ENCODE data around the gene WDPCP. TPM values are rescaled to one million over a fixed set of nuclear protein-coding genes. Genes with fewer than 3 reads are reported as not detected.
"Not testable (repeated sequence)": the region's sequence is repeated elsewhere in the genome, so short reads cannot be mapped to it uniquely, and the experiment has no call there.

WDPCP gene, protein sequence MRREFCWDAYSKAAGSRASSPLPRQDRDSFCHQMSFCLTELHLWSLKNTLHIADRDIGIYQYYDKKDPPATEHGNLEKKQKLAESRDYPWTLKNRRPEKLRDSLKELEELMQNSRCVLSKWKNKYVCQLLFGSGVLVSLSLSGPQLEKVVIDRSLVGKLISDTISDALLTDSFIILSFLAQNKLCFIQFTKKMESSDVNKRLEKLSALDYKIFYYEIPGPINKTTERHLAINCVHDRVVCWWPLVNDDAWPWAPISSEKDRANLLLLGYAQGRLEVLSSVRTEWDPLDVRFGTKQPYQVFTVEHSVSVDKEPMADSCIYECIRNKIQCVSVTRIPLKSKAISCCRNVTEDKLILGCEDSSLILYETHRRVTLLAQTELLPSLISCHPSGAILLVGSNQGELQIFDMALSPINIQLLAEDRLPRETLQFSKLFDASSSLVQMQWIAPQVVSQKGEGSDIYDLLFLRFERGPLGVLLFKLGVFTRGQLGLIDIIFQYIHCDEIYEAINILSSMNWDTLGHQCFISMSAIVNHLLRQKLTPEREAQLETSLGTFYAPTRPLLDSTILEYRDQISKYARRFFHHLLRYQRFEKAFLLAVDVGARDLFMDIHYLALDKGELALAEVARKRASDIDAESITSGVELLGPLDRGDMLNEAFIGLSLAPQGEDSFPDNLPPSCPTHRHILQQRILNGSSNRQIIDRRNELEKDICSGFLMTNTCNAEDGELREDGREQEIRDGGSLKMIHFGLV
- 1 to 10 TPM; 6.3 to 7.7 TPM for total RNA-seq

DNA sequence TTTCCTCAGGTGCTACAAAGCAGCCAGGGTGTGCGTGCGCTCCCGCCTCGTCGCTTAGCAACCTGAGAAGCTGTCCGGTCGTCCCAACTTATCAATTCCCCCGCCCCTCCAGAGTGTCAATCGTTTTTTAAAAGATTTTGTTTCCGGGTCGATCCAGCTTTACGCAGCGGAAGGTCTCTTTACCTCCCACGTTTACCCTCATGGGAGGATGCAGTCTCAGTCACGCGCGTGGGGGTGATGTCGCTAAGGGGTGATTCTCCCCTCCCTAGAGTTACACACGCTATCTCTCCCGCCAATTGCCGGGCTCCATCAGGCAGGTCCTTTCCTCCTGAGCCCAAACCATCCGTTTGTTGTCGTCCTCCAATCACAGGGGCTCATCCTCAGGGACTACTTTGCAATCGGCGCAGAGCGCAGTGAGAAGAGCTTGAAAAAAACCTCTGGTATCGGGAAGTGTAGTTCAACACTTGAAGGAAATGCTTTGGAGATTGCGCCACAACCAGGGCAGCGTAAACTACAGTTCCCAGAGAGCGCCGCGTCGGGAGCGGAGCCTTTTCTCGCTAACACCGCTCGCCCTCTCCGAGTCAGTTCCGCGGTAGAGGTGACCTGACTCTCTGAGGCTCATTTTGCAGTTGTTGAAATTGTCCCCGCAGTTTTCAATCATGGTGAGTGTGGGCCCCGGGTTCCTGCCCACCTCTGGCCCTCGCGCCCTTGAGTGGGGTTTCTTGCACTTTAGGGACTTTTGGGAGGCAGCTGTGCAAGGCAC lies at the start of gene WDPCP, which contains the start of gene MDH1:
WDPCP (minus strand) TSS at position 93 of the 763 bp plus-strand sequence. CDS start 206 bp downstream, outside the sequence.
MDH1 (plus strand) TSS at position 579 of the 763 bp plus-strand sequence; CDS start at position 660, 81 bp downstream.
- Mint-ChIP-seq H3K27me3 (no peaks in the 10 kb centered on the region), H3K9me3 (no peaks in the 10 kb centered on the region), H3K36me3 (ENCODE audit: low read depth) (peaks cover 12% of the 10 kb centered on the region), H3K4me3 (peak within 1 kb of the TSS; percentile 96), H3K4me1 (peaks cover 38% of the 10 kb centered on the region), H3K27ac (peak within 1 kb of the TSS; percentile 95)
- CTCF ChIA-PET: interaction anchor here (0.6 to 1.2 kb wide), 5 partner anchors 11 to 626 kb away, joined by 3 to 5 read pairs (median 4); no protein-coding TSS in a partner anchor
- DNase-seq: peak; percentile 95
- POLR2A ChIA-PET: interaction anchor here (0.6 to 1.2 kb wide), 3 partner anchors 12 to 1373 kb away, joined by 3 read pairs; no protein-coding TSS in a partner anchor

- H3K9me3 Mint-ChIP-seq: peaks cover 21% of the 10 kb centered on the region
- H3K4me3 Mint-ChIP-seq: no peak overlapping the region
- no peak overlapping the region for H3K27ac Mint-ChIP-seq
- DNase-seq: no peak
- POLR2A ChIA-PET: no interaction called here
- H3K4me1 Mint-ChIP-seq: no peaks in the 10 kb centered on the region
- H3K36me3 Mint-ChIP-seq (ENCODE audit: low read depth): peaks cover 2% of the 10 kb centered on the region
- H3K27me3 Mint-ChIP-seq: peaks cover 10% of the 10 kb centered on the region
- CTCF ChIA-PET: interaction anchor here (1.4 kb wide), 1 partner anchor 12 kb away, joined by 3 read pairs; no protein-coding TSS in a partner anchor
These were observed 44.1 kb upstream of the WDPCP start for GRCh38 chr2:63632382-63632781.

GRCh38 chr2:63631501-63631900 lies 43.2 kb upstream of the WDPCP start:
- Mint-ChIP-seq H3K27ac (no peak overlapping the region), H3K9me3 (peaks cover 20% of the 10 kb centered on the region), H3K27me3 (peaks cover 10% of the 10 kb centered on the region), H3K4me3 (no peak overlapping the region), H3K36me3 (ENCODE audit: low read depth) (peaks cover 2% of the 10 kb centered on the region), H3K4me1 (no peaks in the 10 kb centered on the region)
- POLR2A ChIA-PET: no interaction called here
- DNase-seq: no peak
- CTCF ChIA-PET: no interaction called here

GRCh38 chr2:63628403-63628942 lies 40.2 kb upstream of the WDPCP start:
- H3K27me3 Mint-ChIP-seq: peaks cover 7% of the 10 kb centered on the region
- H3K36me3 Mint-ChIP-seq (ENCODE audit: low read depth): peaks cover 2% of the 10 kb centered on the region
- CTCF ChIA-PET: interaction anchor here (1.0 kb wide), 1 partner anchor 135 kb away, joined by 3 read pairs; no protein-coding TSS in a partner anchor

GRCh38 chr2:63627866-63628265 lies 39.6 kb upstream of the WDPCP start:
- ChIA-PET POLR2A (no interaction called here), CTCF (no interaction called here)
- Mint-ChIP-seq H3K27ac (no peak overlapping the region), H3K9me3 (peaks cover 10% of the 10 kb centered on the region), H3K4me3 (no peak overlapping the region), H3K4me1 (peaks cover 2% of the 10 kb centered on the region), H3K27me3 (peaks cover 7% of the 10 kb centered on the region), H3K36me3 (ENCODE audit: low read depth) (peaks cover 2% of the 10 kb centered on the region)
- no peak for DNase-seq

More at GRCh38 chr2:63628403-63628942, 40.2 kb upstream of the WDPCP start:
- H3K9me3 Mint-ChIP-seq: peaks cover 13% of the 10 kb centered on the region
- H3K27ac Mint-ChIP-seq: no peak overlapping the region
- no peak overlapping the region for H3K4me3 Mint-ChIP-seq
- no peak for DNase-seq
- POLR2A ChIA-PET: no interaction called here
- H3K4me1 Mint-ChIP-seq: peaks cover 2% of the 10 kb centered on the region

GRCh38 chr2:63623763-63624162 lies 35.5 kb upstream of the WDPCP start:
- H3K4me3 Mint-ChIP-seq; POLR2A ChIA-PET; CTCF ChIA-PET; H3K27me3 Mint-ChIP-seq; H3K27ac Mint-ChIP-seq; H3K36me3 Mint-ChIP-seq (ENCODE audit: low read depth); H3K9me3 Mint-ChIP-seq; DNase-seq; H3K4me1 Mint-ChIP-seq: not testable (repeated sequence)

DNA sequence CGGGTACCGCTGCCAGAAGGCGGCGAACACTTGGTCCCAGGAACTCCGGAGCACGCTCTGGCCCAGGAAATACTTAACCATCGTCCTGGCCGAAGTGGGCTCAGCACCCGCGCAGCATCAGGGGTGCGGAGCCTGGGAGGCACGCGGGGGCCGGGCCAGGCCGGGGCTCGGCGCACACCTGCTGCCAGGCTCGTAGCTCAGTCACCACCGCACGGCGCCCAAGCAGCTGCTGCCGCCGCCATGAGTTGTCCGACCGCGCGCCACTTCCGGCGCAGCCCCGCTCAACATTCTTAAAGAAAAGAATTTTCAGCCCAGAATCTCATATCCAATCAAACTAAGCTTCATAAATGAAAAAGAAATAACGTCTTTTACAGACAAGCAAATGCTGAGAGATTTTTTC lies 34.5 kb upstream of the WDPCP start:
- ChIA-PET CTCF (interaction anchor here (0.9 kb wide), 1 partner anchor 36 kb away, joined by 3 read pairs; no protein-coding TSS in a partner anchor), POLR2A (no interaction called here)
- peaks cover 2% of the 10 kb centered on the region for H3K4me1 Mint-ChIP-seq
- DNase-seq: no peak
- H3K4me3 Mint-ChIP-seq: no peak overlapping the region
- peaks cover 4% of the 10 kb centered on the region for H3K9me3 Mint-ChIP-seq
- H3K36me3 Mint-ChIP-seq (ENCODE audit: low read depth): no peaks in the 10 kb centered on the region
- peaks cover 7% of the 10 kb centered on the region for H3K27me3 Mint-ChIP-seq
- H3K27ac Mint-ChIP-seq: no peak overlapping the region

DNA sequence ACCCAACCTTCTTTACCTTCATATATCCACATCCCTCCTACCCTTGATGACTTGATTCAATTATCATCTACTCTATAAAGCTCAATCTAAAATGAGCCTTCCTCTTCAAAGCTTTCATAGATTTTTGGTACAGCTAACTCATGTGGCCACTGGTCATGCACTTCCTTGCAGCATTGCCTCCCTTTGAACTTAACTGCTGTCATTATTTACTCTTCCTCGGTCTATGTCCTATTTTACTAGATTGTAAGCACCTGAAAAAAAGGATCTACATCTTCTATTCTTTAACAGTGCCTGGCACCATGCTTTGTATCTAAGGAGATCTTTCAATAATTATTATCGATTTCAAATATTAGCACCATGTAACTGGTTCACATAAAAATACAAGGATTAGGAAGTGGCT lies 31.1 kb upstream of the WDPCP start:
- ChIA-PET CTCF (no interaction called here), POLR2A (no interaction called here)
- DNase-seq: no peak
- Mint-ChIP-seq H3K27ac (no peak overlapping the region), H3K27me3 (peaks cover 7% of the 10 kb centered on the region), H3K9me3 (peaks cover 4% of the 10 kb centered on the region), H3K36me3 (ENCODE audit: low read depth) (no peaks in the 10 kb centered on the region), H3K4me3 (no peak overlapping the region), H3K4me1 (no peaks in the 10 kb centered on the region)

DNA sequence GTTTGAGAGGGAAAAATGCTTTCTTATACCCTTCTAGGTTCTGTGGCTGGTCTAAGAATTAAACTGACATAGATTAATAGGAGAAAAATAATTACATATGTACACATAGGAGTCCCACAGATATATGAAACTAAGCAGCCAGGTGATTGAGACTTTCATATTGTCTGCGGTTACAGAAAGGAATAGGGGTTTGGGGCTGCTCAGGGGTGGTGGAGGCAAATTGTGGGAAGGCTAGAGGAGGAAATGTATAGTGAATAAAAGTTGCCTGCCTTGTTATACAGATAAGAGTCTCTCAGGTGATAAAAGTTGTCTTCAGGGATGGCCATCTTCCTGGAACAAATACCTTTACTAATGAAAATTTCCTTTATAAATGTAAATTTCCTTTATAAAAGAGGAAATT lies 29.1 kb upstream of the WDPCP start:
- Mint-ChIP-seq H3K4me3 (no peak overlapping the region), H3K27me3 (peaks cover 13% of the 10 kb centered on the region), H3K36me3 (ENCODE audit: low read depth) (no peaks in the 10 kb centered on the region), H3K4me1 (no peaks in the 10 kb centered on the region), H3K27ac (no peak overlapping the region), H3K9me3 (peaks cover 4% of the 10 kb centered on the region)
- no peak for DNase-seq
- ChIA-PET POLR2A (no interaction called here), CTCF (no interaction called here)

DNA sequence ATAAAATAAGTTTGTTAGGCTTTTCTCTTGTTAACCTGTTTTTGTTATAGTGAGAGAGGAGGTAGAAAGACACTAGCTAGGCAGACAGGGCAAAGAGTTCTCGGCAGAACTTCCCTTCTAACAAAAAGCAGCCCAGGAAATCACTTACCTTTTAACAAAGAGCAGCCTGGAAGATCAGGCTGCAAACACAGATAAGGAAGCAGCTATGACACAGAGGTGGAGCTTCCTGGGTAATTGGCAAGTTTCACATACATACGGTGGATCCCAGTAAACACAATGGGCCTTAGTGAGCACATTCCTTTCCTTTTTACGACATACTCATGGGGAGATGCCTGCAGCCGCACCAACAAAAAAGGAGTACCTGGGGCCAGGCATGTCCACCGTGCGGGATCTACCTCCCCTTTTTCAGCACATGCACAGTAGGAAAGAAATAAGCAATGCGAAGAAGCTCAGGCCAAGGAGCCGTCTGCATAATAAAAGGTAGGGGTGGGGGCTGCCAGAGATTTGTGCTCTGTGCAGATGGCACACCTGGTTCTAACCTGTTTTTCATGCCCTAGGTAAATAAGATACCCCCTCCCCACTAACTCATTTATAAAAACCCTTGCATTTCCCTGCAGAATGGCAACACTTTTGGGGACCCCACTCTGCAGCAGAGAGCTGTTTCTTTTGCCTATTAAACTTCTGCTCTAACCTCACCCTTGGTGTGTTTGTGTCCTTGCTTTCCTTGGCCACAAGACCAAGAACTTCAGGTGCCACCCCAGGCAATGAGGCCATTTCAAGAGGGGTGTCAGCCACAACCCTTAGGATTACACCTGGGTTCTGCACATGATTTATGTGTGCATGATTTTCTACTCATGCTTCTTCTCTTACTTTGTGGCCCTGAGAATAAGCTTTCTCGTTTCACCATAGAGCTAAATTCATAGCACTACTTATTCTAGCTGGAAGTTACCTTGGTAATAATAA lies 27.0 kb upstream of the WDPCP start:
- H3K27me3 Mint-ChIP-seq: peaks cover 14% of the 10 kb centered on the region
- H3K27ac Mint-ChIP-seq: no peak overlapping the region
- H3K4me1 Mint-ChIP-seq: no peaks in the 10 kb centered on the region
- DNase-seq: no peak
- H3K4me3 Mint-ChIP-seq: no peak overlapping the region
- no peaks in the 10 kb centered on the region for H3K36me3 Mint-ChIP-seq (ENCODE audit: low read depth)
- H3K9me3 Mint-ChIP-seq: peaks cover 4% of the 10 kb centered on the region
- ChIA-PET CTCF (interaction anchor here (0.6 kb wide), 1 partner anchor 714 kb away, joined by 3 read pairs; no protein-coding TSS in a partner anchor), POLR2A (no interaction called here)

- ChIA-PET POLR2A (no interaction called here), CTCF (no interaction called here)
- H3K4me3 Mint-ChIP-seq: no peak overlapping the region
- H3K27me3 Mint-ChIP-seq: peaks cover 13% of the 10 kb centered on the region
- no peaks in the 10 kb centered on the region for H3K36me3 Mint-ChIP-seq (ENCODE audit: low read depth)
- no peak overlapping the region for H3K27ac Mint-ChIP-seq
- no peak for DNase-seq
- peaks cover 3% of the 10 kb centered on the region for H3K9me3 Mint-ChIP-seq
- no peaks in the 10 kb centered on the region for H3K4me1 Mint-ChIP-seq
These were observed 26.2 kb upstream of the WDPCP start for GRCh38 chr2:63614448-63614968.

Measured in activated CD4-positive, alpha-beta T cell treated with anti-CD3 and anti-CD28 coated beads, Interleukin-2, amount 10 ng/mL, durations not matched to agents 7 days and 5 days (primary cell).